Measurements from ENCODE around the gene KIF14. TPM values are rescaled to one million over a fixed set of nuclear protein-coding genes. Genes with fewer than 3 reads are reported as not detected.

KIF14 gene
- total and polyA plus RNA-seq, 2 of the 13 experiments (the other 11 are each of a cell fraction or from before 2014, with no cell fraction given), result 3.3 to 11.2 TPM

DNA sequence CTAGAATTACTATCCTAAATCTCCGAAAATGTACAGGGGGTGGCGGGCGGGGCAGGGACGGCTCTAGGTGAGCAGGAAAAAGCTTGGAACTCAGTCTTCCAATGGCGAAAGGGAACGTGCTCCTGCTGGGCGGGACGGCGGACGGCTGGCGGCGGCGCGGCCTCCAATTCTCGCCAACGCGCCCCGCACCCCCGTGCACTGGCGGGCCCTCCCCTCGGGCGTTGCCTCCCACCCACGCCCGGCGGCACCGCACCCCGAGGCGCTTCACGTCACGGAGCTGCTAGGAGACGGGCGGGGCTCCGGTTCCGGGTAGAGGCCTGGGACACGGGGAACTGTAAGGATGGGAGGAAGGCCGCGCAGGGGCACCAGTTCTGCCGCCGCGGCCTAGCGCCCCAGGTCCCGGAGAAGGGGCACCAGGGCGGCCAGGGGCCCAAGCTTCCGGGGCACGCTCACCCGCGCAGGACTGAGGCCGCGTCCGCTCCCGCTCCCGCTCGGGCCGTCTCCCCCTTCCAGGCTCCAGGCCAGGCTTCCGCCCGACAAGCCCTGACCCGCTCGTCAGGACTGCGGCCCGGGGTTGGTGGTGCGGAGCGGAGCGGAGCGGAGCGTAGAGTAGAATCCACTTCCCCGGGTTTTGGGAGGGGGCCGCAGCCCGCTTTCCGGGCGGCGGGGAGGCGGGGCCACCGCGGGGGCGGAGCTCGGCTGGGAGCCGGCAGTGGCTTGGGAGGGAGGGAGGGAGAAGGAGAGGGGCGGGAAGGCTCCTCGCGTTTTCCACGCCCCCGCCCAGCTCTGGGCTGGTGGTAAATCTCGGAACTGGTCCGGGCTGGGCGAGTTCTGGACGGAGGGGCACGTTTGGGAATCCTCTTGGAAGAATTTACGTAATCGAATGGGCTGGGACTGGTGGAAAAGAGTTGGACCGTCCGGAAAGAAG is 49.0 kb upstream of the KIF14 start, which contains the start of gene DDX59 (continued):
- TF ChIP-seq, protein P1, sequence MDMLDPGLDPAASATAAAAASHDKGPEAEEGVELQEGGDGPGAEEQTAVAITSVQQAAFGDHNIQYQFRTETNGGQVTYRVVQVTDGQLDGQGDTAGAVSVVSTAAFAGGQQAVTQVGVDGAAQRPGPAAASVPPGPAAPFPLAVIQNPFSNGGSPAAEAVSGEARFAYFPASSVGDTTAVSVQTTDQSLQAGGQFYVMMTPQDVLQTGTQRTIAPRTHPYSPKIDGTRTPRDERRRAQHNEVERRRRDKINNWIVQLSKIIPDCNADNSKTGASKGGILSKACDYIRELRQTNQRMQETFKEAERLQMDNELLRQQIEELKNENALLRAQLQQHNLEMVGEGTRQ (IDR thresholded peaks at IDR 0.05; ENCODE audit: low read depth, low read length), result no peak
- TF ChIP-seq, protein P1 (CRISPR knock-in tag; IDR thresholded peaks at IDR 0.05; ENCODE audit: borderline replicate concordance), result no peak
- peak; percentile 99 for TF ChIP-seq RBM39 (IDR thresholded peaks at IDR 0.05; ENCODE audit: low read depth, low read length, poor library complexity, severe bottlenecking)
- no peak for TF ChIP-seq BRCA1 (CRISPR knock-in tag; IDR thresholded peaks at IDR 0.05)
- TF ChIP-seq ZKSCAN1 (IDR thresholded peaks at IDR 0.05; ENCODE audit: low read length), result no peak
- TF ChIP-seq, protein P2, sequence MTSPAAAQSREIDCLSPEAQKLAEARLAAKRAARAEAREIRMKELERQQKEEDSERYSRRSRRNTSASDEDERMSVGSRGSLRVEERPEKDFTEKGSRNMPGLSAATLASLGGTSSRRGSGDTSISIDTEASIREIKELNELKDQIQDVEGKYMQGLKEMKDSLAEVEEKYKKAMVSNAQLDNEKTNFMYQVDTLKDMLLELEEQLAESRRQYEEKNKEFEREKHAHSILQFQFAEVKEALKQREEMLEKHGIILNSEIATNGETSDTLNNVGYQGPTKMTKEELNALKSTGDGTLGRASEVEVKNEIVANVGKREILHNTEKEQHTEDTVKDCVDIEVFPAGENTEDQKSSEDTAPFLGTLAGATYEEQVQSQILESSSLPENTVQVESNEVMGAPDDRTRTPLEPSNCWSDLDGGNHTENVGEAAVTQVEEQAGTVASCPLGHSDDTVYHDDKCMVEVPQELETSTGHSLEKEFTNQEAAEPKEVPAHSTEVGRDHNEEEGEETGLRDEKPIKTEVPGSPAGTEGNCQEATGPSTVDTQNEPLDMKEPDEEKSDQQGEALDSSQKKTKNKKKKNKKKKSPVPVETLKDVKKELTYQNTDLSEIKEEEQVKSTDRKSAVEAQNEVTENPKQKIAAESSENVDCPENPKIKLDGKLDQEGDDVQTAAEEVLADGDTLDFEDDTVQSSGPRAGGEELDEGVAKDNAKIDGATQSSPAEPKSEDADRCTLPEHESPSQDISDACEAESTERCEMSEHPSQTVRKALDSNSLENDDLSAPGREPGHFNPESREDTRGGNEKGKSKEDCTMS (CRISPR knock-in tag; conservative IDR thresholded peaks at IDR 0.05), result no peak
- TF ChIP-seq POLR2G (IDR thresholded peaks at IDR 0.05; ENCODE audit: low read depth, low read length), result peak; percentile 82
- TF ChIP-seq RFX5 (IDR thresholded peaks at IDR 0.05; ENCODE audit: low read depth, low read length), result no peak
- TF ChIP-seq ZSCAN22 (CRISPR knock-in tag; IDR thresholded peaks at IDR 0.05), result peak; percentile 48; the same call in 1 of the 2 replicates
- TF ChIP-seq IRF2 (CRISPR knock-in tag; IDR thresholded peaks at IDR 0.05), result no peak
- TF ChIP-seq, protein P3, sequence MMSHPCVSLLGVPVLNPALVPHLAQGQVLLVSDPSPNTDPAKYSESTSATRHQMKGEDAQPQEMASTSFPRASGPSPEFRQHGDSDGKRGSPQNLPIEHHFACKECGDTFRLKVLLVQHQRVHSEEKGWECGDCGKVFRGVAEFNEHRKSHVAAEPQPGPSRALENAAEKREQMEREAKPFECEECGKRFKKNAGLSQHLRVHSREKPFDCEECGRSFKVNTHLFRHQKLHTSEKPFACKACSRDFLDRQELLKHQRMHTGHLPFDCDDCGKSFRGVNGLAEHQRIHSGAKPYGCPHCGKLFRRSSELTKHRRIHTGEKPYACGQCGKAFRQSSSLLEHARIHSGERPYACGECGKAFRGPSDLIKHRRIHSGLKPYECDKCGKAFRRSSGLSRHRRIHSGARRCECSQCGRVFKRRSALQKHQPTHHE (CRISPR knock-in tag; IDR thresholded peaks at IDR 0.05; ENCODE audit: borderline replicate concordance), result peak; percentile 33
- no peak for TF ChIP-seq NR2F1 (CRISPR knock-in tag; IDR thresholded peaks at IDR 0.05)
- TF ChIP-seq MAFF (IDR thresholded peaks at IDR 0.05; ENCODE audit: low read depth, low read length), result no peak
- TF ChIP-seq ISL2 (CRISPR knock-in tag; IDR thresholded peaks at IDR 0.05), result 0 out of 2 replicates have a peak, but pooled peaks have one; percentile 32
- TF ChIP-seq ARNTL (CRISPR knock-in tag; IDR thresholded peaks at IDR 0.05), result no peak
- TF ChIP-seq PTBP1 (IDR thresholded peaks at IDR 0.05; ENCODE audit: low read depth, low read length, poor library complexity, severe bottlenecking), result no peak
- TF ChIP-seq, protein P4, sequence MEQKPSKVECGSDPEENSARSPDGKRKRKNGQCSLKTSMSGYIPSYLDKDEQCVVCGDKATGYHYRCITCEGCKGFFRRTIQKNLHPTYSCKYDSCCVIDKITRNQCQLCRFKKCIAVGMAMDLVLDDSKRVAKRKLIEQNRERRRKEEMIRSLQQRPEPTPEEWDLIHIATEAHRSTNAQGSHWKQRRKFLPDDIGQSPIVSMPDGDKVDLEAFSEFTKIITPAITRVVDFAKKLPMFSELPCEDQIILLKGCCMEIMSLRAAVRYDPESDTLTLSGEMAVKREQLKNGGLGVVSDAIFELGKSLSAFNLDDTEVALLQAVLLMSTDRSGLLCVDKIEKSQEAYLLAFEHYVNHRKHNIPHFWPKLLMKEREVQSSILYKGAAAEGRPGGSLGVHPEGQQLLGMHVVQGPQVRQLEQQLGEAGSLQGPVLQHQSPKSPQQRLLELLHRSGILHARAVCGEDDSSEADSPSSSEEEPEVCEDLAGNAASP (CRISPR knock-in tag; IDR thresholded peaks at IDR 0.05; ENCODE audit: borderline replicate concordance), result peak; percentile 74
- 0 out of 2 replicates have a peak, but pooled peaks have one; percentile 61 for TF ChIP-seq ZNF253 (CRISPR knock-in tag; IDR thresholded peaks at IDR 0.05; ENCODE audit: borderline replicate concordance)
- no peak for TF ChIP-seq CENPX (CRISPR knock-in tag; IDR thresholded peaks at IDR 0.05)
- no peak for TF ChIP-seq PAF1 (CRISPR knock-in tag; IDR thresholded peaks at IDR 0.05)
- TF ChIP-seq KDM6A (CRISPR knock-in tag; IDR thresholded peaks at IDR 0.05; ENCODE audit: low read depth), result no peak
- TF ChIP-seq ZNF260 (CRISPR knock-in tag; IDR thresholded peaks at IDR 0.05; ENCODE audit: borderline replicate concordance, low read depth), result no peak
